GM13976 (cell line): ENCODE results near the gene LUC7L2.
"Not testable (repeated sequence)": the region's sequence is repeated elsewhere in the genome, so short reads cannot be mapped to it uniquely, and the experiment has no call there.

Experiments used
- DNase-seq: peaks from one replicate; pipeline ENCODE4 v3.0.0; 2012; ENCODE audit warnings: low spot score
- CTCF ChIP-seq: IDR thresholded peaks from 2 replicates; pipeline ENCODE4 v1.5.1; 2012; ENCODE audit warnings: borderline replicate concordance, mild to moderate bottlenecking; ENCODE audit not compliant: insufficient read depth; ENCODE audit errors: extremely low read depth, missing control alignments, control extremely low read depth
- in situ Hi-C: fragments of 300-500 bp; cut with MboI; formaldehyde crosslinking; loops from one replicate; pipeline ENCODE4 v1.12.0; 2022; ENCODE audit warnings: low sequenced_read_pairs, mixed read lengths, inconsistent platforms; ENCODE audit not compliant: unreplicated experiment

The LUC7L2 gene

GRCh38 chr7:139355320-139355719 lies 4.4 kb upstream of the LUC7L2 start:
- no peak for DNase-seq
- TF ChIP-seq CTCF: no peak
- in situ Hi-C loops: no loop called here

GRCh38 chr7:139357729-139358506 lies 1.8 kb upstream of the LUC7L2 start:
- in situ Hi-C loops, DNase-seq: not testable (repeated sequence)

GRCh38 chr7:139358541-139359365 lies 941 bp upstream of the LUC7L2 start:
- DNase-seq: no peak
- in situ Hi-C loops: no loop called here
- no peak for TF ChIP-seq CTCF

GRCh38 chr7:139360210-139360947 lies 685 bp downstream of the LUC7L2 start:
- DNase-seq: peak; percentile 94
- TF ChIP-seq CTCF: no peak
- in situ Hi-C loops: no loop called here

GRCh38 chr7:139360948-139361307 lies 1.2 kb downstream of the LUC7L2 start:
- no peak for DNase-seq
- in situ Hi-C loops: no loop called here
- no peak for TF ChIP-seq CTCF

- no peak for TF ChIP-seq CTCF
- in situ Hi-C loops: no loop called here
- no peak for DNase-seq
Measured at GRCh38 chr7:139361523-139361922, 1.8 kb downstream of the LUC7L2 start.

GRCh38 chr7:139362302-139362701 lies 2.6 kb downstream of the LUC7L2 start:
- in situ Hi-C loops: no loop called here
- DNase-seq: no peak

More at GRCh38 chr7:139362302-139362701, 2.6 kb downstream of the LUC7L2 start:
- no peak for TF ChIP-seq CTCF
